GM18508 (cell line): ENCODE measurements around the gene COL2A1.

Experiments
- ATAC-seq: cut with Tn5 transposase; IDR thresholded peaks from one replicate; pipeline ENCODE4 v1.9.1; 2021; ENCODE audit warnings: moderate number of reproducible peaks; ENCODE audit not compliant: insufficient read depth, unreplicated experiment

Gene COL2A1

GRCh38 chr12:47992776-47993175 is 11.5 kb downstream of the COL2A1 start:
- ATAC-seq = no peak

DNA sequence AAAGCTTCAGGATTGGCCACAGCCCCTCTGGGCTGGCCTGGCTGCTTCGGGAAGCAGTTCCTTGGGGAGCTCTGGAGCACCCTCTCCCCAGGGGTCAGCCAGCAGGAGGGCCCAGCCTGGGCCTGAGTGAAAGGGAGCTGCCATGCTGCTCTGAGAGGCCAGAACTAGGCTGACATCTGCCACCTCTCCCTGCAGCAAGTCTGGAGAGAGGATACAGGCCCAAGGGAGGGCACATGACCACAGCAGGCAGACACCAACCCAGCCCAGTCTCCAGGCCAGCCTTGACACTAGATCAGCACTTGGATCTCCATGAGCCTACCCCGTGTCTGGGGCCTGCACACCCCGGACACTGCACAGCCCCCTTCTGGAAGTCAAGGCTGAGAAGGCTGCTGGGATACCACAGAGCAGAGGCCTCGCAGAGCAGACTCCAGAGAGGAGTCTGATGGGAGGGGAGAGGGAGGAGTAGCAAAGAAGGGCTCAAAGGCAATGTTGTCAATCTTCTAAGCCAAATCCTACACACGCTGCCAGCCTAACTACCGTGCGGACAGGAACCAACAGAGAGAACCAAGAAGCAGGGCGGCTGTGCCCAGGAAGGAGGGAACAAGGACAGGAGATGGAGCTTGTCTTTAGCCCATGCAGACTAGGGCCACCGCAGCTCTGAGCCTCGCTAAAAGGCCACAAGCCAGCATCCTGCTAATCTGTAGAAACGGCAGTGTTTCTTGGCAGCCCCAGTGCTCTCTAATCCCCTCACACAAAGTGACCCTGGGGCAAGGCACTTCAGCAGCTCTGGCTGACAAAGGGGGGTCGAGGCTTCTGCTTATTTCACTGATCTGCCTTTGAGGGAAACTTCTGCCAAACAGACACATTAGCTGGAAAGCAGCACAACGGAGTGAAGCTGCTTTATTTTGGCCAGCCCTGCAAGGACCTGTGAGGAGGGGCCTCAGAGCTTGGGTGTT is 12.9 kb downstream of the COL2A1 start:
- no peak for ATAC-seq

DNA sequence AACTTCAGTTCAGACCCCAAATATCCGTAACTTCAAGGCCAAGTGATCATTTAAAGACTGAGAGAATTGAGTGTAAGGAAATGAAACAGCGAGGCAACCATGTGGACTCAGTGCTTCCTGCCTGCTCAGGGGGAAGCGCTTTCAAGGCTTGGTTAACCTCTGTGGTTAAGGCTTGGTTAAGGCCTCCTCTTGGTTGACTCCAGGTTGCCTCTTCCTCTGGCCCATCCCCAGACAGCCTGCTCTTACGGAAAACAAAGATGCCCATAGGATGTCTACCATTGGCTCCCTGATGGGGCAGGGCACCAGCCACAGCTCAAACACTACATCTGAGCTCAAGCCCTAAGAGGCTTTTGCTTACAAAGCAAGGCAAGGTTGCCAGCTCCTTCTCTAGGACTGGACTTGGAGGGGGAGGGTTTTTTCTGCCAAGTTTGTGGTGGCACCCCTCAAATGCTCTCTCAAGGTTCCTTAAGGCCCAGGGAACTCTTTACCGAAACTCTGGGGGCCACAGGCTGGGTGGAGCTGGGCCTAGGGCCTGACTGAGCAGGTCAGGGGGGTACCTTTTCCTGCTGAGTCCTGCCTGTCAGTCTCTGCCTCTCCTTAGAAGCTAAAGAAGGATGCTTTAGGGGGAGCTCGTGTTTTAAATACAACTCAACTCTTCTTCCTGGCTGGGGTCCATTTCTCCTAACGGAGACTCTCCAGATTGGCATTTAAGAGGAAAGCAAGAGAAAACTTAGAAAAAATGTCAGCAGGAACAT is 13.7 kb downstream of the COL2A1 start:
- ATAC-seq = no peak

DNA sequence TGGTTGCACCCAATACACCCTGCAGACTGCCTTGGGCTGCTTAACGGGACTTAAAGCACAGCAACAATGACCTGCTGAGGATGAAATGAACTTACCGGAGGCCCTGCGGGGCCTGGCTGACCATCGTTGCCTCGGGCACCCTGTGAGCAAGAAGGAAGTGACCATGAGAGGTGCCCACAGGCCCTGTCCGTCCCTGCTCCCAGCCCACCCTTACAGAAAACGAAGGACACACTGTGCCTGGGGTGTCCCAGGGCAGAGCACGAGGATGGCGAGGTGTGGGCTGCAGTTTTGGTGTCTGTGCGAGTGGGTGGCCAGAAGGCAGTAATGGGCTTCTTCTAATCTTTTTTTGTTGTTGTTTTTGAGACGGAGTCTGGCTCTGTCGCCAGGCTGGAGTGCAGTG is 14.6 kb downstream of the COL2A1 start:
- ATAC-seq = no peak

DNA sequence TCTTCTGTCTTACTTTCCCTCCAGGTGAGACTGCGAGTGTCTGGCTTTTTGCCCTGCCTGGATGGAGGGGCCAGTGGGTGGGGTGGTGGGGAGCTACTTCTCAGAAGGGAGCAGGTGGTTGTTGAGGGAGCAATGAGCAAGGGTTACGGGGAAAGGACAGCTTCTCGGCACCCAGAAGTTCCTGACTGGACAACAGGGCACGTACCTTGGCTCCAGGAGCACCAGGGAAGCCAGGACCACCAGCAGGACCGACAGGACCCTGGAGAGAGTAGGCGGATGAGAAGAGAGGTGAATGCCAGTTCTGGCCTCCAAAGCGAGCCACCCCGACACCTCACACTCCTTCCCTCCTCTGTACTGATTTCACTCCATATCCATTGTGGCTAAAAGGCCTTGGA is 15.3 kb downstream of the COL2A1 start:
- no peak for ATAC-seq

GRCh38 chr12:47988073-47989022 is 15.9 kb downstream of the COL2A1 start:
- no peak for ATAC-seq

DNA sequence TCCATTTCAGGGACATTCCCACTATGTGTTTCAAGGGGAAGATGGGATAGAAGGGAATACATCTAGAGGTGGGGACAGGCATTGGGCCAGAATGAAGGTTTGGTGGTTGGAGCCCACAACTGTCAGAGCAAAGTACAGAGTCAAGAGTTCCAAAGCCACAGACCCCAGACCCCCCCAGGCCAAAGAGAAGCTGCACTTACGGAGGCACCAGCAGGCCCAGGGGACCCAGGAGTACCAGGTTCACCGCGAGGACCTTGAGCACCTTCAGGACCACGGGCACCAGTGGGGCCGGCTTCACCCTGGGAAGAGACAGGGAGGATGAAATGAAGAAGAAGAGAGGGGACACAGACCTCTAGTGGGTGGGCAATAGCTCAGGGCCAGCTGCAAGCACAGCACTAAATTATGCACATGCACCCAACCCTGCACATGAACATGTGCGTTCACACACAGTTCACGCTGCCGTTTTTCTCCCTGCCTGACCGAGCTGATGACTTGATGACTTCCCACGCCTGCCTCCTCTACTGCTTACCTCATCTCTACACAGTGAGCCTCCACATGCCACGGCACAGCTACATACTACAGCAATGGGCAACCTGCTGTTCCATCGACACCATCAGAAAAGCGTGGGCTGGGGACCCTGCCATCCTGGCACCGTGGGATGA is 16.7 kb downstream of the COL2A1 start:
- ATAC-seq = no peak

GRCh38 chr12:47986832-47987231 is 17.4 kb downstream of the COL2A1 start:
- ATAC-seq = no peak

- no peak for ATAC-seq
These were observed 18.0 kb downstream of the COL2A1 start for GRCh38 chr12:47986291-47986660.

GRCh38 chr12:47985596-47986290 is 18.5 kb downstream of the COL2A1 start:
- ATAC-seq = no peak

DNA sequence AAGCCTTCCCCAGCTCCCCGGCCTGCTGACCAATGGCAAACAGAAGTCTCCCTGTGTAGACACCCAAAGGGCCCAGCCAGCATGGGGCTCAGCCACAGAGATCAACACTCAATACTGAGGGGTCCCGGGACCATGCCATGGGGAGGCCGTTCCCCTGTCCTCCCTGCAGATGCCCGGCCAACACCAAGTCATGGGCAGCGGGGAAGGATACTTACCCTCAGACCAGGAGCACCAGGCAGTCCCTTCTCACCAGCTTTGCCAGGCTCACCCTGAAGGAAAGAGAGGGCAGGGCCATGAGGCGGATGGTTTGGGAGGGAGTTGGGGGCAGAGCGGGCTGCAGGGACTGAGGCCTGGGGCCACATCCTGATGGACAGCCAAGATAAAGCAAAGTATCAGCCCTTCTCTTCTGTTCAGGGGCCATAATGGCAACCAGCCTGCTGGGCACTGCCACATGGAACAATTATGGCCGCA is 19.9 kb downstream of the COL2A1 start:
- ATAC-seq = no peak

GRCh38 chr12:47983541-47984115 is 20.6 kb downstream of the COL2A1 start:
- no peak for ATAC-seq

DNA sequence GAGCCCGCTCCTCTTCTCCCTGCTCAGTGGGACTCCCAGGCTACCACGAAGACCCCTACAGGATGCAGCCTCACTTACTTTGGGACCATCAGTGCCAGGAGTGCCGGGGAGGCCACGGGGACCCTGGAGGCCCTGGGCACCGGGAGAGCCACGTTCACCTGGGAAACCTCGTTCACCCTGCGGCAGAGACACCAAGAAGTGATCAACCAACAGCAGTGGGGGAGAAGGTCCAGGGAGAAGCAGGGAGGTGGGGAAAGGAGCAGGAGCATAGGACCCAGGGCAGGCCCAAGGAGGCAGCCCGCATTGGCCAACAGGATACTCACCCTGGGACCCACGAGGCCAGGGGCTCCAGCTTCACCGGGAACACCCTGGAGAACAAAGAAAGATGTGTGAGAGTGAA is 21.5 kb downstream of the COL2A1 start:
- no peak for ATAC-seq

- ATAC-seq = no peak
These were observed 22.0 kb downstream of the COL2A1 start for GRCh38 chr12:47982311-47982710.

- ATAC-seq = no peak
These were observed 22.6 kb downstream of the COL2A1 start for GRCh38 chr12:47981496-47982260.

DNA sequence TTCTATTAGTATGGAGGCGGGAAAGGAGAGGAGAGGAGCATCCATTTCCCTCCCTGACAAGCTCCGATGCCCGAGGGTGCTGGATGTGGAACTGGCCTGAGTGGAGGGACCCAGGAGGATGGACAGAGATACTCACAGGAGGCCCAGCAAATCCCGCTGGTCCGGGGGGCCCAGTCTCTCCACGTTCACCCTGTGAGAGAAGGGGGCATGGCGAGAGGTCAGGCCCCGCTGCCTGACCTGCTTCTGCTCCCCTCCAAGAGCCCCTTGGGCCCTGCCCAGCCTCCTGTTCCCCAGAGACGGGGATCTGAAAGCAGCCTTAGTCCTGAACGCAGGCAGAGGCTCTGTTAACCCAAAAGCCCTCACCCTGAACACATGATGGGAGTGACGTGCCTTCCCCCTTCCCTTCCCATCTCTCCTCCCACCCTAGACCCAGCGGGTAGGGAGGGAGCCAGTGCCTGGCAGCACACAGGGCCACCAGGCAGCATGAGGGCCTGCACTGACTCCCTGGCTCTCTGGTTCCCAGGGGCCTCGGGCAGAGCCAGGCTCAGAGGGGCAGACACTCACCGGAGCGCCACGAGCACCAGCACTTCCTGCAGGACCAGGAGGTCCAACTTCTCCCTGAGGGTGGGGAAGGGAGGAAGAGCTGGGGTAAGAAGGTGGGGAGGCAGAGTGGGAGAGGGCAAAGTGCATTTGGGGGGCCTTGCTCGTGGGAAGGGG is 23.3 kb downstream of the COL2A1 start:
- no peak for ATAC-seq

- no peak for ATAC-seq
These were observed 24.1 kb downstream of the COL2A1 start for GRCh38 chr12:47980197-47980596.
